HL-60 (cell line): ENCODE results near the gene NAGS.
"Not testable (repeated sequence)": the region's sequence is repeated elsewhere in the genome, so short reads cannot be mapped to it uniquely, and the experiment has no call there.

Experiments used
- DNase-seq, 2 experiments: peaks; one replicate each; pipeline ENCODE4 v3.0.0-alpha.2; 2010 to 2020; ENCODE audit warnings: low read depth in 1 of 2, low spot score in 1 of 2
- H3K27ac ChIP-seq: fragments of 250-450 bp; sonication (Bioruptor Pico); replicated peaks from 2 replicates; pipeline ENCODE4 v1.5.1; 2020; ENCODE audit warnings: mild to moderate bottlenecking, moderate library complexity
- H3K27me3 ChIP-seq: fragments of 250-450 bp; sonication (Bioruptor Pico); 2 replicates; pipeline ENCODE4 v1.5.1; 2021; ENCODE audit warnings: mild to moderate bottlenecking, moderate library complexity; ENCODE audit not compliant: insufficient read depth, poor library complexity, severe bottlenecking
- H3K4me3 ChIP-seq: replicated peaks from 2 replicates; pipeline ENCODE4 v1.5.1; 2011; ENCODE audit warnings: mild to moderate bottlenecking, control low read depth, low read length; ENCODE audit not compliant: insufficient read depth
- CTCF ChIP-seq: IDR thresholded peaks from one replicate; pipeline ENCODE4 v1.5.1; 2011; ENCODE audit warnings: low read length, control low read depth, inconsistent platforms; ENCODE audit not compliant: insufficient read depth
- GABPA ChIP-seq: IDR thresholded peaks from 2 replicates; pipeline ENCODE4 v1.6.1; 2012; ENCODE audit warnings: low read depth
- POLR2AphosphoS5 ChIP-seq: IDR thresholded peaks from 2 replicates; pipeline ENCODE4 v1.6.1; 2012; ENCODE audit warnings: low read depth
- REST ChIP-seq: IDR thresholded peaks from 2 replicates; pipeline ENCODE4 v1.6.1; 2012; ENCODE audit warnings: low read depth; ENCODE audit not compliant: insufficient replicate concordance
- SPI1 ChIP-seq: IDR thresholded peaks from 2 replicates; pipeline ENCODE4 v1.6.1; 2012; ENCODE audit warnings: low read depth, mild to moderate bottlenecking, borderline replicate concordance
- long read RNA-seq: library from polyadenylated mRNA; unstranded; transcript quantifications from one replicate; pipeline ENCODE4 v2.0.0, GENCODE V29; 2020

NAGS gene
- long read RNA-seq = 0 reads

GRCh38 chr17:44004077-44004760, at the start of gene NAGS:
NAGS (plus strand) TSS chr17:44004622; CDS start chr17:44004664, 42 bp downstream.
- DNase-seq = no peak
- TF ChIP-seq POLR2AphosphoS5 = no peak
- TF ChIP-seq SPI1 = no peak
- no peak for TF ChIP-seq REST
- TF ChIP-seq CTCF = no peak
- TF ChIP-seq GABPA = no peak
- Histone ChIP-seq H3K4me3 (no peak within 1 kb of the TSS), H3K27ac (no peak within 1 kb of the TSS), H3K27me3 (peaks cover 42% of the 10 kb centered on the region)

GRCh38 chr17:43956222-43956621, 48.2 kb upstream of the NAGS start:
- DNase-seq = no peak
- Histone ChIP-seq H3K27me3 (peaks cover 22% of the 10 kb centered on the region), H3K27ac (no peak overlapping the region), H3K4me3 (no peak overlapping the region)
- TF ChIP-seq SPI1 (no peak), GABPA (no peak), POLR2AphosphoS5 (no peak)

DNA sequence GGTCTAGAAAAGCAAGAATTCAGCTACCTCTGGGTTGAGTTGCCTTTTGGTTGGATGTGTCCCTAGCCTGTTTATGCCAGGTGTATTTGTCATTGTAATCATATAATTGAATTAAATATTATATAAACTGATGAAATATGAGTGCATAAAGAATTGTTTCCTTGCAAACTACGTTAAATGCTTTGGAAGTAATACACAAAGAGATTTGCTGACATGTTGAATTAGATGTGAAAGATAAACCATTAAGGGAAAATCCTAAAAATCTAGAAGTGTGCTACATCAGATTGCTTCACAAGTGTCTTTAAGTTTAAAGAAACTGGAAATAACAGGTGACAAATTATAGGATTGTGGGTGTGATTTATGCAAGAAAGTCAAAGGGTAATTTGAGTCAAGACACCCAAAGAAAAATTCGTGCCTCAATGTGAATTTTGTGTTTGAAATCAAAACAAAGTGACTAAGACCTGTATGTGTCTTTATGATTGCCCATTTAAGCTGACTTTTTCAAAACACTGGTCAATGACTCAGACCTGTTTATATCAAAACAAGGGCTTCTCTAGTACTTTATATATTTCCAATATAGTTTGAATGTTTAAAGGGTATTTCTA, 45.6 kb upstream of the NAGS start:
- DNase-seq = no peak
- H3K27me3 ChIP-seq = peaks cover 4% of the 10 kb centered on the region
- H3K4me3 ChIP-seq = no peak overlapping the region
- TF ChIP-seq POLR2AphosphoS5 = no peak
- no peak for TF ChIP-seq CTCF
- no peak for TF ChIP-seq REST
- TF ChIP-seq GABPA = no peak
- TF ChIP-seq SPI1 = no peak
- no peak overlapping the region for H3K27ac ChIP-seq

- H3K27ac ChIP-seq, H3K4me3 ChIP-seq, H3K27me3 ChIP-seq, DNase-seq: not testable (repeated sequence)
Measured at GRCh38 chr17:43961292-43961691, 43.1 kb upstream of the NAGS start.
